Endothelial cell of umbilical vein (primary cell): ENCODE measurements around the gene DAB2. TPM values are rescaled to one million over a fixed set of nuclear protein-coding genes. Genes with fewer than 3 reads are reported as not detected.

Source experiments
- BruUV-seq: library from RNA; stranded (reverse); fragments of 400-500 nt; replicated peaks from 2 replicates; lab custom pipeline; 2021; lab: Mats Ljungman, UMichigan
- CTCF ChIA-PET: fragments of 300-600, 350-600 bp; sonication (Branson Sonifier 250); formaldehyde crosslinking; loops from one replicate; lab custom pipeline; 2021; ENCODE audit warnings: antibody characterized with exemption, inconsistent platforms; lab: Charles Lee
- POLR2A ChIA-PET: fragments of 300-600, 350-600 bp; sonication (Branson Sonifier 250); formaldehyde crosslinking; loops from one replicate; lab custom pipeline; 2021; ENCODE audit warnings: antibody characterized with exemption, inconsistent platforms; lab: Charles Lee
- DNase-seq: peaks from one replicate; pipeline ENCODE4 v3.0.0-alpha.2; 2011; ENCODE audit warnings: low read depth, low spot score
- FAIRE-seq: peaks from 2 replicates; lab custom pipeline; 2011; peaks lifted over from hg19 to GRCh38; lab: Jason Lieb, UNC
- H2AFZ ChIP-seq: 2 replicates; pipeline ENCODE4 v1.6.0; 2012; ENCODE audit warnings: low read depth, low read length, control low read depth, inconsistent platforms
- H3K27ac ChIP-seq: 2 replicates; pipeline ENCODE4 v1.5.1; 2011; ENCODE audit warnings: low read depth, mild to moderate bottlenecking, control low read depth, low read length, moderate library complexity; ENCODE audit not compliant: insufficient read depth
- H3K27me3 ChIP-seq, 2 experiments: 2 replicates each; pipeline versions ENCODE4 v1.6.0 to v1.6.1; 2011; ENCODE audit warnings: low read length in 2 of 2, mixed read lengths in 1 of 2; ENCODE audit not compliant: control insufficient read depth in 2 of 2, insufficient read depth in 2 of 2
- H3K36me3 ChIP-seq, 2 experiments: 2 replicates in 1 of 2; 3 replicates in 1 of 2; pipeline ENCODE4 v1.5.1; 2011; ENCODE audit warnings: low read length in 2 of 2, mild to moderate bottlenecking in 1 of 2, moderate library complexity in 1 of 2; ENCODE audit not compliant: control insufficient read depth in 2 of 2, insufficient read depth in 2 of 2; ENCODE audit errors: extremely low read depth in 1 of 2
- H3K4me1 ChIP-seq: 3 replicates; pipeline ENCODE4 v1.5.1; 2011; ENCODE audit warnings: mild to moderate bottlenecking, low read length; ENCODE audit not compliant: control insufficient read depth, insufficient read depth; ENCODE audit errors: extremely low read depth
- H3K4me2 ChIP-seq: 2 replicates; pipeline ENCODE4 v1.6.1; 2011; ENCODE audit warnings: low read length, control low read depth, mixed read lengths; ENCODE audit not compliant: insufficient read depth
- H3K4me3 ChIP-seq, 3 experiments: fragments of 200-600 bp in 1 of 3; sonication (generic), shearing (Covaris generic) in 1 of 3; replicated peaks in 1 of 3; 2 replicates each; pipeline ENCODE4 v1.5.1; 2011 to 2016; ENCODE audit warnings: control low read depth in 3 of 3, low read length in 3 of 3, mild to moderate bottlenecking in 2 of 3, inconsistent platforms in 1 of 3, low read depth in 1 of 3, moderate library complexity in 1 of 3; ENCODE audit not compliant: insufficient read depth in 1 of 3
- H3K79me2 ChIP-seq: 2 replicates; pipeline ENCODE4 v1.6.0; 2012; ENCODE audit warnings: low read length, inconsistent platforms; ENCODE audit not compliant: control insufficient read depth, insufficient read depth
- H3K9ac ChIP-seq: replicated peaks from 2 replicates; pipeline ENCODE3; 2011; ENCODE audit warnings: low read length, control low read depth; ENCODE audit not compliant: insufficient read depth; ENCODE audit errors: extremely low read depth
- H3K9me1 ChIP-seq: replicated peaks from 3 replicates; pipeline ENCODE4 v1.6.0; 2011; ENCODE audit warnings: mild to moderate bottlenecking, low read length; ENCODE audit not compliant: control insufficient read depth, insufficient read depth; ENCODE audit errors: extremely low read depth
- H3K9me3 ChIP-seq: replicated peaks from 2 replicates; pipeline ENCODE4 v1.5.1; 2012; ENCODE audit warnings: low read length, inconsistent platforms; ENCODE audit not compliant: control insufficient read depth, insufficient read depth
- H4K20me1 ChIP-seq: replicated peaks from 2 replicates; pipeline ENCODE3; 2011; ENCODE audit warnings: mild to moderate bottlenecking, low read length; ENCODE audit not compliant: control insufficient read depth, insufficient read depth; ENCODE audit errors: extremely low read depth
- EZH2 ChIP-seq: IDR thresholded peaks from 2 replicates; pipeline ENCODE4 v1.6.1; 2012; ENCODE audit warnings: borderline replicate concordance, low read depth, mild to moderate bottlenecking, moderate library complexity, low read length, inconsistent platforms; ENCODE audit not compliant: severe bottlenecking
- FOS ChIP-seq: IDR thresholded peaks from 2 replicates; pipeline ENCODE4 v1.6.1; 2011; ENCODE audit warnings: mild to moderate bottlenecking, low read length, moderate library complexity, borderline replicate concordance; ENCODE audit not compliant: insufficient read depth
- GATA2 ChIP-seq: IDR thresholded peaks from 2 replicates; pipeline ENCODE4 v1.7.0; 2011; ENCODE audit warnings: low read depth, mild to moderate bottlenecking, moderate library complexity, mixed read lengths, low read length; ENCODE audit not compliant: insufficient read length, insufficient read depth
- JUN ChIP-seq: IDR thresholded peaks from 2 replicates; pipeline ENCODE4 v1.6.1; 2011; ENCODE audit warnings: borderline replicate concordance, low read depth; ENCODE audit not compliant: insufficient read length, insufficient read depth
- MYC ChIP-seq: IDR thresholded peaks from one replicate; pipeline ENCODE4 v1.6.1; 2011; ENCODE audit warnings: mild to moderate bottlenecking, low read depth, low read length
- POLR2A ChIP-seq: IDR thresholded peaks from 2 replicates; pipeline ENCODE4 v1.6.1; 2012; ENCODE audit warnings: low read depth, mild to moderate bottlenecking, control low read depth, low read length
- POLR2AphosphoS5 ChIP-seq: IDR thresholded peaks from 2 replicates; pipeline ENCODE4 v1.6.1; 2012; ENCODE audit warnings: low read depth, mild to moderate bottlenecking, control low read depth, low read length, moderate library complexity; ENCODE audit not compliant: insufficient read depth
- dilution Hi-C: fragments of 300-500 bp; cut with MboI; formaldehyde crosslinking; loops from one replicate; pipeline ENCODE4 v1.15.0; 2019; ENCODE audit warnings: low sequenced_read_pairs; ENCODE audit not compliant: extremely low pct_ligation_motif_present
- intact Hi-C: fragments of 100-400 bp; cut with micrococcal nuclease; formaldehyde crosslinking; loops from one replicate; pipeline ENCODE4 v1.10.0; 2022
- polyA plus RNA-seq, 4 experiments: library from polyadenylated mRNA; depleted of rRNA in 3 of 4; stranded (reverse) in 3 of 4; unstranded in 1 of 4; fragments of >200 nt; gene quantifications; 2 replicates each; pipeline versions ENCODE4 v1.2.1 to v1.2.3, GENCODE V29; 2011 to 2012; ENCODE audit warnings: missing spikeins in 1 of 4
- total RNA-seq: library from RNA; stranded (reverse); gene quantifications from 2 replicates; pipeline ENCODE4 v1.2.3, GENCODE V29; 2021
- TF ChIP-seq, protein P1 (sequence below): IDR thresholded peaks from 2 replicates; pipeline ENCODE4 v1.6.1; 2011; ENCODE audit not compliant: insufficient read depth, insufficient read length
- TF ChIP-seq, protein P2 (sequence below), 2 donors: IDR thresholded peaks; 1 replicate in 1 of 2; 2 replicates in 1 of 2; pipeline ENCODE4 v1.5.1; 2011; ENCODE audit warnings: low read length in 2 of 2, mild to moderate bottlenecking in 2 of 2, moderate library complexity in 2 of 2, control low read depth in 1 of 2, inconsistent platforms in 1 of 2, low read depth in 1 of 2; ENCODE audit not compliant: insufficient read depth in 1 of 2; ENCODE audit errors: extremely low read depth in 1 of 2

The DAB2 gene
- total and polyA plus RNA-seq, 2 donors (not counting 3 experiments of a cell fraction or from before 2014, with no cell fraction given): 168 to 283 TPM

DNA sequence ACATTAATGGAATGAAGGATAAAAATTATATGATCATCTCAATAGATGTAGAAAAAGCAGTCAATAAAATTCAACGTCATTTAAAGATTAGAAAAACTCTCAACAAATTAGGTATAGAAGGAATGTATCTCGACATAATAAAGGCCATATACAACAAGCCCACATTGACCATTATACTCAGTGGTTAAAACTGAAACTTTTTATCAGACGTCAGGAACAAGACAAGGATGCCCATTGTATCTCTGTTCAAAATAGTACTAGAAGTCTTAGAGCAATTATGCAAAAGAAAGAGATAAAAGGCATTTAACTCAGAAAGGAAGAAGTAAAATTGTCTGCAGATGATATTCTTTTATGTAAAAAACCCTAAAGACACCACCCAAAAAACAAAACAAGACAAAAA, 101.2 kb downstream of the DAB2 start:
- Histone ChIP-seq H3K9ac (no peak overlapping the region), H2AFZ (no peak overlapping the region), H3K9me1 (no peaks in the 10 kb centered on the region), H3K36me3 (no peaks in the 10 kb centered on the region), H3K27me3 (no peaks in the 10 kb centered on the region), H3K4me1 (no peaks in the 10 kb centered on the region), H3K4me3 (no peak overlapping the region), H3K79me2 (no peaks in the 10 kb centered on the region), H4K20me1 (no peaks in the 10 kb centered on the region), H3K4me2 (no peak overlapping the region), H3K9me3 (no peaks in the 10 kb centered on the region), H3K27ac (no peak overlapping the region)
- ChIA-PET CTCF (no interaction called here), POLR2A (no interaction called here)
- intact Hi-C loops (no loop called here), dilution Hi-C loops (no loop called here)
- no peak for FAIRE-seq
- no TSS peak for BruUV-seq
- TF ChIP-seq EZH2 (no peak), POLR2AphosphoS5 (no peak), JUN (no peak), MYC (no peak), POLR2A (no peak), GATA2 (no peak), FOS (no peak)
- TF ChIP-seq, protein P1, sequence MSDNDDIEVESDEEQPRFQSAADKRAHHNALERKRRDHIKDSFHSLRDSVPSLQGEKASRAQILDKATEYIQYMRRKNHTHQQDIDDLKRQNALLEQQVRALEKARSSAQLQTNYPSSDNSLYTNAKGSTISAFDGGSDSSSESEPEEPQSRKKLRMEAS: no peak
- TF ChIP-seq, protein P2, sequence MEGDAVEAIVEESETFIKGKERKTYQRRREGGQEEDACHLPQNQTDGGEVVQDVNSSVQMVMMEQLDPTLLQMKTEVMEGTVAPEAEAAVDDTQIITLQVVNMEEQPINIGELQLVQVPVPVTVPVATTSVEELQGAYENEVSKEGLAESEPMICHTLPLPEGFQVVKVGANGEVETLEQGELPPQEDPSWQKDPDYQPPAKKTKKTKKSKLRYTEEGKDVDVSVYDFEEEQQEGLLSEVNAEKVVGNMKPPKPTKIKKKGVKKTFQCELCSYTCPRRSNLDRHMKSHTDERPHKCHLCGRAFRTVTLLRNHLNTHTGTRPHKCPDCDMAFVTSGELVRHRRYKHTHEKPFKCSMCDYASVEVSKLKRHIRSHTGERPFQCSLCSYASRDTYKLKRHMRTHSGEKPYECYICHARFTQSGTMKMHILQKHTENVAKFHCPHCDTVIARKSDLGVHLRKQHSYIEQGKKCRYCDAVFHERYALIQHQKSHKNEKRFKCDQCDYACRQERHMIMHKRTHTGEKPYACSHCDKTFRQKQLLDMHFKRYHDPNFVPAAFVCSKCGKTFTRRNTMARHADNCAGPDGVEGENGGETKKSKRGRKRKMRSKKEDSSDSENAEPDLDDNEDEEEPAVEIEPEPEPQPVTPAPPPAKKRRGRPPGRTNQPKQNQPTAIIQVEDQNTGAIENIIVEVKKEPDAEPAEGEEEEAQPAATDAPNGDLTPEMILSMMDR (IDR thresholded peaks at IDR 0.05; ENCODE audit: extremely low read depth in 1 of 2, insufficient read depth in 1 of 2, low read depth in 1 of 2, low read length in 2 of 2): no peak
- DNase-seq: no peak

Other genes starting within 250 kb of the DAB2 start
- gene FYB1, start 205.4 kb downstream of the DAB2 start, total RNA-seq: 0.44 TPM in 1 of 2 replicates, not detected in the other
- not detected in 2 replicates for gene FYB1, start 205.4 kb downstream of the DAB2 start, polyA plus RNA-seq
- gene C9, start 60.5 kb downstream of the DAB2 start, total RNA-seq: 0.44 TPM in 1 of 2 replicates, not detected in the other
- gene C9, start 60.5 kb downstream of the DAB2 start, polyA plus RNA-seq: 0.03 and 0.33 TPM in 2 replicates